ENCODE data around the gene ADARB2. TPM values are rescaled to one million over a fixed set of nuclear protein-coding genes. Genes with fewer than 3 reads are reported as not detected.
A peak's percentile ranks its signal among the peaks of the same experiment; 100 is the strongest.

ADARB2 gene
- total and polyA plus RNA-seq, 11 donors, result 0.07 to 1.2 (median 0.28) TPM; not detected in 4

GRCh38 chr10:1174022-1174421 lies 563.3 kb downstream of the ADARB2 start:
- Histone ChIP-seq H3K27ac (no peak overlapping the region), H3K4me3 (no peak overlapping the region), H3K27me3 (peaks cover 0 to 12% (median 0%) of the 10 kb centered on the region in 9 donors), H3K4me1 (no peaks in the 10 kb centered on the region), H3K36me3 (no peaks in the 10 kb centered on the region), H3K9me3 (no peaks in the 10 kb centered on the region)
- TF ChIP-seq POLR2A (IDR thresholded peaks at IDR 0.05) (no peak), CTCF (IDR thresholded peaks at IDR 0.05) (no peak)
- DNase-seq (peak in 1 of 5 donors; percentile 14), ATAC-seq (no peak)
- intact Hi-C loops (cut with DNase I), result no loop called here
- WGBS, 4 donors, result 69 to 92% (median 84%) methylated on average over 5 of the region's 5 CpGs

DNA sequence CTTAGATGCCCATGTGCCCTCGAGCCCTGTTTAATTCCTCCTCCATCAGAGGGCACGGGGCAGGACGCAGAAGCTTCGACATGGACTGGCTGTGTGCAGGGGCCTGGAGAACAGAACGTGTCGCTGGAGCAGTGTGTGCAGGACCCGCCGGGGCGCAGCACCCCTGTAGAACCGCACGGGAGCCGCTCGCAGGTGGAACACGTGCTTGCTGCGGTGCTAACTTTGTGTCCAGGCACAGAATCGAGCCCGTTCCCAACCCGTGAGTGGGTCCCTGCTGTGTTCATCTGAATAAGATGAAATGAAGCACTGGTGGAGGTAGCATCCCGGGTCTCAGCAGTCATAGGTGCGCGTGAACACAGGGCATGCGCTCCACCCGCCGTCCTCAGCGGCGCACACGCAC lies 564.2 kb downstream of the ADARB2 start:
- 87 to 91% (median 89%) methylated on average over 26 to 27 of the region's 27 CpGs for WGBS, 4 donors
- Histone ChIP-seq H3K36me3 (no peaks in the 10 kb centered on the region), H3K4me1 (no peaks in the 10 kb centered on the region), H3K27ac (no peak overlapping the region), H3K27me3 (peaks cover 0 to 12% (median 0%) of the 10 kb centered on the region in 9 donors), H3K9me3 (no peaks in the 10 kb centered on the region), H3K4me3 (no peak overlapping the region)
- TF ChIP-seq POLR2A (IDR thresholded peaks at IDR 0.05) (no peak), CTCF (IDR thresholded peaks at IDR 0.05) (no peak)
- intact Hi-C loops (cut with DNase I), result no loop called here
- ATAC-seq (no peak), DNase-seq (peak in 1 of 5 donors; percentile 57)

DNA sequence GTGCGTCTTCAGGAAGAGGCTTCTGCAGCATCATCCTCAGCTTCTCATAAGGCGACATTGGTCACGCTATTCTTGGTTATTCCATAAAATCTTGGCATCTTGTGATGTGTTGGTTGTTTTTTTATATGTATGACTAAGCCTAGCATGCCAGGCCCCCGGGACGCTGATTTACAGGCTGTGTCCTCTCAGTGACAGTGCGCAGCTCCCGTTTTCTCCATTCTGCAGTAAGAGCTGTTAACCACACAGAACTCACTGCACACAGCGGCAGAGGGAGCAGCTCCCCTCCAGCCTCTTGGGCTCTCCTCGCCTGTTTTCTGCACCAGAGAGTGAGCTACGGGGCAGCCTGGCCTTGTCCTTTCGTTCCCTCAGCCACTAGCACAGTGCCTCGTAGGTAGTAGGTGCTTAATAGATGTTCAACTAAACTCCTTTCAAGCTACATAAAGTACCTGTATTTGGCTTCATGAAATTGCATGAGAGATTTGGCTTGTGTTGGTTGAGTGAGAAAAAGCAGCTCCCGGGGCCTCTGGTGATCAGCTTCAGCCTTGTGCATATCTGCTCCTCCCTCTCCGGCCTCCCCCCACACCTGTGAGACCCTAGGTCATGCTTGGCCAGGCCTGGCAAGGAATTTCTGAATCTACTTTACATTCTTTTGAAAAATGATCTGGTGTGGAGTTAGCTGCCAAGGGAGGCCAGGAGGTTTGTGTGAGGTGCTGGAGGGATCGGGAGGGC lies 564.9 kb downstream of the ADARB2 start:
- Histone ChIP-seq H3K4me3 (no peak overlapping the region), H3K4me1 (no peaks in the 10 kb centered on the region), H3K27me3 (peaks cover 0 to 13% (median 0%) of the 10 kb centered on the region in 9 donors), H3K27ac (no peak overlapping the region), H3K9me3 (no peaks in the 10 kb centered on the region), H3K36me3 (no peaks in the 10 kb centered on the region)
- peak in 1 of 5 donors; percentile 21 for DNase-seq
- TF ChIP-seq POLR2A (IDR thresholded peaks at IDR 0.05) (no peak), CTCF (IDR thresholded peaks at IDR 0.05) (no peak)
- WGBS, 4 donors, result 78 to 84% (median 82%) methylated on average over 15 of the region's 15 CpGs
- intact Hi-C loops (cut with DNase I), result no loop called here
- no peak for ATAC-seq

GRCh38 chr10:1171586-1171985 lies 565.7 kb downstream of the ADARB2 start:
- ATAC-seq (no peak), DNase-seq (peak in 1 of 5 donors; percentile 25)
- WGBS, 4 donors, result 82 to 88% (median 85%) methylated on average over 9 of the region's 9 CpGs
- H3K4me3 ChIP-seq, result no peak overlapping the region
- H3K27ac ChIP-seq, result no peak overlapping the region
- no peaks in the 10 kb centered on the region for H3K4me1 ChIP-seq
- TF ChIP-seq POLR2A (IDR thresholded peaks at IDR 0.05) (no peak), CTCF (IDR thresholded peaks at IDR 0.05) (no peak)
- intact Hi-C loops (cut with DNase I), result no loop called here
- no peaks in the 10 kb centered on the region for H3K9me3 ChIP-seq
- H3K27me3 ChIP-seq, result peaks cover 0 to 22% (median 0%) of the 10 kb centered on the region in 9 donors
- H3K36me3 ChIP-seq, result no peaks in the 10 kb centered on the region
